Esophagus squamous epithelium (tissue), 4 donors: ENCODE measurements around the gene SGSH.

ENCODE experiments used
- CTCF ChIP-seq, 6 experiments: fragments of 450-650 bp in 4 of 6; fragments of 200-600 bp in 2 of 6; sonication (generic) in 2 of 6; IDR thresholded peaks; one replicate each; pipeline ENCODE4 v1.5.1; 2016 to 2019; ENCODE audit warnings: antibody characterized with exemption in 6 of 6, mild to moderate bottlenecking in 4 of 6, moderate library complexity in 4 of 6
- POLR2A ChIP-seq, 4 donors: fragments of 450-650 bp; IDR thresholded peaks; one replicate each; pipeline ENCODE4 v1.6.1; 2017; ENCODE audit warnings: antibody characterized with exemption in 4 of 4, mild to moderate bottlenecking in 4 of 4, moderate library complexity in 3 of 4

DNA sequence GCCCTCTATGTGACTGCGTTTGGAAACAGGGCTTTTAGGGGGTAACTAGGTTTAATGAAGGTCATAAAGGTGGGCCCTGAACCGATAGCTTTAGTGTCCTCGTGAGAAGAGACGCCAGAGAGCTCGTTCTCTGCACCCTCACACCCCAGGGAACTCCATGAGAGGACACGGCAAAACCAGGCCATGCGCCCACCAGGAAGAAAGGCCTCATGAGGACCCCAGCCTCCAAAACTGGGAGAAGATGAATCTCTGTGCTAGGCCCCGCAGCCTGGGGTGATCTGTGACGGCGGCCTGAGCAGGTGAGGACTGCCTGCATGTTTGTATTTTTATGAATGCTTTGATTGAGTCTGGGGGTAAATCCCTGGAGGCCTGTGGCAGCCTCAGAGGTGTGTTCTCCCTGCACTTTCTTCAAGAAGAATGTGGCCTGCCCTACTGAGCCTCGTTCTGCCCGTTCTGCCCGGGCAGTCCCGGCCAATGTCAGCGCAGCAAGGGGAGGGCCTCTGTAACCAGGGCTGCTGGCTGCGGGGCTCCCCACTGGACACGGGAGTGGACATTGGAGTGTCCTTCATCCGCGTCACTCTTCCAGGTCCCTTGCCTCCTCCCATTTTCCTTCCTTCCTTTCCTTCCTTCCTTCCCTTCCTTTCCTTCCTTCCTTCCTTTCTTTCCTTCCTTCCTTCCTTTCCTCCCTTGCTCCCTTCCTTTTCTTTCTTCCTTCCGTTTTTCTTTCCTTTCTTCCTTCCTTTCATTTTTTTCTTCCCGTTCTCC is 33.7 kb upstream of the SGSH start:
- TF ChIP-seq CTCF (IDR thresholded peaks at IDR 0.05) (no peak), POLR2A (IDR thresholded peaks at IDR 0.05) (no peak)
